HepG2 (cell line): ENCODE data around the gene UBAC2. TPM values are rescaled to one million over a fixed set of nuclear protein-coding genes. Genes with fewer than 3 reads are reported as not detected.
A peak's percentile ranks its signal among the peaks of the same experiment; 100 is the strongest.

Experiments used
- ATRX ChIP-seq: sonication (generic); formaldehyde crosslinking; IDR thresholded peaks from 2 replicates; pipeline ENCODE4 v1.4.0; 2020; ENCODE audit warnings: missing genetic modification reagents, borderline replicate concordance
- CREB1 ChIP-seq, 2 experiments: fragments of 450-650 bp in 1 of 2; IDR thresholded peaks; 2 replicates each; pipeline ENCODE4 v1.6.1; 2016 to 2017; ENCODE audit warnings: control low read depth in 1 of 2, mild to moderate bottlenecking in 1 of 2, missing compliant biosample characterization in 1 of 2, missing genetic modification characterization in 1 of 2
- GZF1 ChIP-seq: sonication (generic); formaldehyde crosslinking; IDR thresholded peaks from 2 replicates; pipeline ENCODE4 v1.5.1; 2020; ENCODE audit warnings: mild to moderate bottlenecking, missing genetic modification reagents
- HMGA1 ChIP-seq: sonication (generic); formaldehyde crosslinking; conservative IDR thresholded peaks from 2 replicates; pipeline ENCODE4 v1.4.0; 2020; ENCODE audit warnings: missing genetic modification reagents
- HNF4A ChIP-seq: sonication (generic); formaldehyde crosslinking; IDR thresholded peaks from 2 replicates; pipeline ENCODE4 v1.4.0; 2020; ENCODE audit warnings: missing genetic modification reagents
- KAT8 ChIP-seq: IDR thresholded peaks from 2 replicates; pipeline ENCODE4 v1.6.1; 2016; ENCODE audit warnings: missing genetic modification reagents, missing compliant biosample characterization
- NFIC ChIP-seq: IDR thresholded peaks from 2 replicates; pipeline ENCODE4 v1.6.1; 2012; ENCODE audit warnings: mild to moderate bottlenecking, low read length, inconsistent platforms
- NFYB ChIP-seq: sonication (generic); formaldehyde crosslinking; IDR thresholded peaks from 2 replicates; pipeline ENCODE4 v1.4.0; 2020; ENCODE audit warnings: missing genetic modification reagents
- NR2F6 ChIP-seq, 2 experiments: IDR thresholded peaks; 2 replicates each; pipeline ENCODE4 v1.6.1; 2016; ENCODE audit warnings: antibody characterized with exemption in 1 of 2, mild to moderate bottlenecking in 1 of 2
- RAD21 ChIP-seq: fragments of 450-650 bp; formaldehyde crosslinking; IDR thresholded peaks from 2 replicates; pipeline ENCODE4 v1.5.0; 2020; ENCODE audit warnings: mild to moderate bottlenecking
- SIX1 ChIP-seq: sonication (generic); formaldehyde crosslinking; IDR thresholded peaks from 2 replicates; pipeline ENCODE4 v1.4.0; 2020; ENCODE audit warnings: missing genetic modification reagents, borderline replicate concordance
- SIX4 ChIP-seq: sonication (generic); formaldehyde crosslinking; IDR thresholded peaks from 2 replicates; pipeline ENCODE4 v1.4.0; 2020; ENCODE audit warnings: missing genetic modification reagents
- SMAD3 ChIP-seq: sonication (generic); formaldehyde crosslinking; IDR thresholded peaks from 2 replicates; pipeline ENCODE4 v1.4.0; 2020; ENCODE audit warnings: missing genetic modification reagents
- SNAPC4 ChIP-seq: sonication (generic); formaldehyde crosslinking; IDR thresholded peaks from 2 replicates; pipeline ENCODE4 v1.4.0; 2020; ENCODE audit warnings: mild to moderate bottlenecking, missing genetic modification reagents
- SP140L ChIP-seq: sonication (generic); formaldehyde crosslinking; IDR thresholded peaks from 2 replicates; pipeline ENCODE4 v1.4.0; 2020; ENCODE audit warnings: missing genetic modification reagents, borderline replicate concordance
- SPEN ChIP-seq: sonication (generic); formaldehyde crosslinking; IDR thresholded peaks from 2 replicates; pipeline ENCODE4 v1.5.1; 2020; ENCODE audit warnings: low read depth, mild to moderate bottlenecking, missing genetic modification reagents
- TCF7 ChIP-seq: sonication (generic); IDR thresholded peaks from 2 replicates; pipeline ENCODE4 v1.6.1; 2016; ENCODE audit warnings: antibody characterized with exemption, low read depth
- TRIM22 ChIP-seq: fragments of 450-650 bp; IDR thresholded peaks from 2 replicates; pipeline ENCODE4 v1.6.1; 2017
- ZBTB1 ChIP-seq: sonication (generic); formaldehyde crosslinking; IDR thresholded peaks from 2 replicates; pipeline ENCODE4 v1.4.0; 2020; ENCODE audit warnings: missing genetic modification reagents, borderline replicate concordance
- ZBTB8A ChIP-seq: sonication (generic); formaldehyde crosslinking; IDR thresholded peaks from 2 replicates; pipeline ENCODE4 v1.4.0; 2020; ENCODE audit warnings: mild to moderate bottlenecking, low read depth, missing genetic modification reagents, borderline replicate concordance
- ZMYM3 ChIP-seq: sonication (generic); formaldehyde crosslinking; IDR thresholded peaks from 2 replicates; pipeline ENCODE4 v1.5.1; 2020; ENCODE audit warnings: mild to moderate bottlenecking, missing genetic modification reagents
- ZNF264 ChIP-seq: sonication (generic); formaldehyde crosslinking; IDR thresholded peaks from 2 replicates; pipeline ENCODE4 v1.4.0; 2020; ENCODE audit warnings: missing genetic modification reagents
- ZNF572 ChIP-seq: sonication (generic); formaldehyde crosslinking; IDR thresholded peaks from 2 replicates; pipeline ENCODE4 v1.5.1; 2020; ENCODE audit warnings: mild to moderate bottlenecking, missing genetic modification reagents
- ZNF616 ChIP-seq: sonication (generic); formaldehyde crosslinking; IDR thresholded peaks from 2 replicates; pipeline ENCODE4 v1.5.0; 2020; ENCODE audit warnings: low read depth, mild to moderate bottlenecking, missing genetic modification reagents
- ZSCAN21 ChIP-seq: sonication (generic); formaldehyde crosslinking; IDR thresholded peaks from 2 replicates; pipeline ENCODE4 v1.8.0; 2022; ENCODE audit warnings: mild to moderate bottlenecking, missing genetic modification reagents, moderate library complexity, borderline replicate concordance
- ZSCAN22 ChIP-seq: sonication (generic); formaldehyde crosslinking; IDR thresholded peaks from 2 replicates; pipeline ENCODE4 v1.4.0; 2020; ENCODE audit warnings: mild to moderate bottlenecking, missing genetic modification reagents
- polyA plus RNA-seq, 8 experiments: library from polyadenylated mRNA; depleted of rRNA in 3 of 8; stranded (reverse) in 7 of 8; unstranded in 1 of 8; fragments of >200 nt; fragmentation: Illumina TruSeq in 4 of 8; extraction: Trizol in 4 of 8; gene quantifications; 2 replicates each; pipeline versions ENCODE4 v1.2.1 to v1.2.3, GENCODE V29; 2011 to 2016; ENCODE audit warnings: low read depth in 4 of 8, missing spikeins in 1 of 8, mixed read lengths in 1 of 8; ENCODE audit not compliant: insufficient read depth in 1 of 8
- total RNA-seq, 5 experiments: library from RNA; depleted of rRNA; stranded (reverse); fragments of >200 nt; fragmentation: Illumina TruSeq; extraction: Trizol; gene quantifications; 2 replicates each; pipeline ENCODE4 v1.2.3, GENCODE V29; 2016; ENCODE audit warnings: low read depth in 1 of 5

UBAC2 gene
- total and polyA plus RNA-seq, 2 of the 13 experiments (the other 11 are each of a cell fraction or from before 2014, with no cell fraction given), result 61.3 to 80.8 TPM

GRCh38 chr13:99200432-99201167 is at the start of gene UBAC2 (continued):
- TF ChIP-seq TRIM22 (no peak), ZBTB1 (CRISPR knock-in tag) (no peak), ZSCAN22 (CRISPR knock-in tag) (no peak), ATRX (CRISPR knock-in tag) (no peak), SMAD3 (peak; percentile 63; the same call in 1 of the 2 replicates), NR2F6 (IDR thresholded peaks at IDR 0.05) (no peak), NR2F6 (CRISPR knock-in tag; IDR thresholded peaks at IDR 0.05) (peak; percentile 34; the same call in 1 of the 2 replicates), SIX4 (CRISPR knock-in tag) (0 out of 2 replicates have a peak, but pooled peaks have one; percentile 28), SNAPC4 (CRISPR knock-in tag) (no peak), NFIC (no peak), ZBTB8A (no peak), ZSCAN21 (no peak), ZNF572 (no peak), HNF4A (no peak), SPEN (CRISPR knock-in tag) (peak; percentile 94), HMGA1 (CRISPR knock-in tag) (no peak), TCF7 (no peak), KAT8 (CRISPR knock-in tag) (peak; percentile 81), ZNF616 (CRISPR knock-in tag) (peak; percentile 82; the same call in 1 of the 2 replicates), NFYB (peak; percentile 52), SP140L (peak; percentile 26; the same call in 1 of the 2 replicates), SIX1 (CRISPR knock-in tag) (no peak), ZNF264 (no peak), RAD21 (CRISPR knock-in tag) (peak; percentile 38; the same call in 1 of the 2 replicates), CREB1 (IDR thresholded peaks at IDR 0.05) (peak; percentile 50; the same call in 1 of the 2 replicates), CREB1 (CRISPR knock-in tag; IDR thresholded peaks at IDR 0.05) (0 out of 2 replicates have a peak, but pooled peaks have one; percentile 65), GZF1 (CRISPR knock-in tag) (no peak), ZMYM3 (CRISPR knock-in tag) (no peak)
